HG03025 (cell line): ENCODE data around the gene TMEM256.
"Not testable (repeated sequence)": the region's sequence is repeated elsewhere in the genome, so short reads cannot be mapped to it uniquely, and the experiment has no call there.

Experiments used
- ATAC-seq: cut with Tn5 transposase; IDR thresholded peaks from one replicate; pipeline ENCODE4 v1.9.1; 2021; ENCODE audit warnings: mild to moderate bottlenecking, moderate library complexity; ENCODE audit not compliant: unreplicated experiment, low FRiP score

The TMEM256 gene

GRCh38 chr17:7389924-7390910 is 13.7 kb downstream of the TMEM256 start:
- ATAC-seq, result no peak

DNA sequence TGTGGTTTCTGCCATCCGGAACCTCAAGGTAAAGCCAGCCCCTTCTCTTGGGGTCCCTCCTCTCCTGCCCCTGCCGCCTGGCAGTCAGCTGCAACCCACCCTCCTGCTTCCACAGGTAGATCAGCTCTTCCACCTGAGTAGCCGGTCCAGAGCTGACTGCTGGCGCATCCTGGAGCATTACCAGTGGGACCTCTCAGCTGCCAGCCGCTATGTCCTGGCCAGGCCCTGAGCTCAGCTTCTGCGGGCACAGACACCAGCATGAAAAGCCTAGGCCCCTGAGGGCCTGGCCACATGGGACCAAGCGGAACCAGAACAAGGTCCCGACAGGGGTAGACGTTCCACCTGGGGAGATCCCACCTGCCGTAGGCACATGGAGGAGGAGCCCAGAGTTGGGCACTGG is 15.0 kb downstream of the TMEM256 start:
- ATAC-seq, result no peak

GRCh38 chr17:7384489-7385081 is 19.3 kb downstream of the TMEM256 start:
- ATAC-seq, result no peak

- no peak for ATAC-seq
These were observed 20.0 kb downstream of the TMEM256 start for GRCh38 chr17:7383742-7384488.

DNA sequence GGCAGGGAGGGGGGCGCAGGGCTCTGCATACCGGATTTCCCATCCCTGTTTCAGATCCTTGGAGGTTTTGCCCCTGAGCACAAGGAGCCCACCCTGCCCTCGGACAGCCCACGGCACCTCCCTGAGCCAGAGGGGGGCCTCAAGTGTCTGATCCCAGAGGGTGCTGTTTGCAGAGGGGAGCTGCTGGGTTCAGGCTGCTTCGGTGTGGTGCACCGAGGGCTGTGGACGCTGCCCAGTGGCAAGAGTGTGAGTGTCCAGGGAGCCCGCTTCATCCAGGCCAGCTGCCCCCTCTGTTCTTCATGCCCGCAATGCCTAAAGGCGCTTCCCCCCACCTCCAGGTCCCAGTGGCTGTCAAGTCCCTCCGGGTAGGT is 20.5 kb downstream of the TMEM256 start:
- no peak for ATAC-seq

- ATAC-seq, result no peak
These were observed 21.0 kb downstream of the TMEM256 start for GRCh38 chr17:7382901-7383300.

GRCh38 chr17:7380855-7381683 is 22.8 kb downstream of the TMEM256 start, which contains the start of gene TNK1:
TNK1 (plus strand) TSS chr17:7381089; CDS start chr17:7382927, 1,838 bp downstream.
- ATAC-seq, result no peak

DNA sequence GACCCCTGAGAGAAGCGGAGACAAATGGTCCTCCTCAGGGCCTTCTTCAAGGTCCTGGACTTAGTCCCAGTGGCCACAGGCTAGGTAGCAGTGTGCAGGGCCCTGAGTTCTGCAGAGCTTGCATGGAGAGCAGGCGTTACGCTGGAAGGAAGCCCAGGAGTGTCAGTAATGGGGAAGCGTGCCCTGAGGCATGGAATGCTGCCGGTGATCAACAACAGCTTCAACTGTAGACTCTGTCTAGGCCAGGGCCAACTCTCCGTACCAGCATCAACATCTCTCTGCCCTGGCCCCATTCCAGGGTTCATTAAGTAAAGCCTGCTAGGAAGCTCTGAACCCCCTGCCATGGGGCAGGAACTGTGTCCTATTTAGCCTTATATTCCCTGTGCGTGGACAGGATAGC is 23.6 kb downstream of the TMEM256 start:
- no peak for ATAC-seq

DNA sequence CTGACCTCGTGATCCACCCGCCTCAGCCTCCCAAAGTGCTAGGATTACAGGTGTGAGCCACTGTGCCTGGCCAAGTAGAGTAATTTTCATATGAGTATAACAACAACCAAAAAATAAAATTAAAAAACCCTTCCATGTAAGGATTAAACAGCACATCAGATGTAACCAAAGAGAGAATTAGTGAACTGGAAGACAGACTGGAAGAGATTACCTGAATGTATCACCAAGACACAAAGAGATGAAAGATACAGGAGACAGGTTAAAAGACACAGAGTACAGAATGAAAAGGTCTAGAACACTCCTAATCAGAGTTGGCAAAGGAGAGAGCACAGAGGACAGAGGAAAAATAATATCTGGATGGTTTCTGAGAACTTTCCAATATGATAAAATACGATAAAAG is 24.8 kb downstream of the TMEM256 start:
- ATAC-seq, result no peak

- ATAC-seq, result no peak
These were observed 29.5 kb downstream of the TMEM256 start for GRCh38 chr17:7374353-7374752.

GRCh38 chr17:7370853-7371252 is 33.0 kb downstream of the TMEM256 start:
- ATAC-seq, result no peak

DNA sequence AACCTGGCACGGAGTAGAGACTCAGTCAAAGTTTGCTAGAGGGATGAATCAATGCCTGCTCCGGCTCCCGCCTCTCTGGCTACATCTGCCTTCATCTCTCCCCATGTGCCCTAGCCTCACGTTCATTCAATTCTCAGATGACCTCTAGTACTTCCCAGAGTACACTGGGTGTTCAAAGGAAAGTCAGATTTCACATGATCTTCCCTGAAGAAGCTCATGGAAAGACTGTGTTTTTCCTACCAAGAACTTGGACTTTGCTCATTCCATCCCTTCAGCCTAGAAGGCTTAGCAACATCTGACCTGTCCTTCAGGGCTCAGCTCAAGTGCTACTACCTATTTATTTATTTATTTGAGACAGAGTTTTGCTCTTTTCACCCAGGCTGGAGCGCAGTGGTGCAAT is 34.1 kb downstream of the TMEM256 start:
- no peak for ATAC-seq

GRCh38 chr17:7368599-7368994 is 35.3 kb downstream of the TMEM256 start:
- not testable (repeated sequence) for ATAC-seq

DNA sequence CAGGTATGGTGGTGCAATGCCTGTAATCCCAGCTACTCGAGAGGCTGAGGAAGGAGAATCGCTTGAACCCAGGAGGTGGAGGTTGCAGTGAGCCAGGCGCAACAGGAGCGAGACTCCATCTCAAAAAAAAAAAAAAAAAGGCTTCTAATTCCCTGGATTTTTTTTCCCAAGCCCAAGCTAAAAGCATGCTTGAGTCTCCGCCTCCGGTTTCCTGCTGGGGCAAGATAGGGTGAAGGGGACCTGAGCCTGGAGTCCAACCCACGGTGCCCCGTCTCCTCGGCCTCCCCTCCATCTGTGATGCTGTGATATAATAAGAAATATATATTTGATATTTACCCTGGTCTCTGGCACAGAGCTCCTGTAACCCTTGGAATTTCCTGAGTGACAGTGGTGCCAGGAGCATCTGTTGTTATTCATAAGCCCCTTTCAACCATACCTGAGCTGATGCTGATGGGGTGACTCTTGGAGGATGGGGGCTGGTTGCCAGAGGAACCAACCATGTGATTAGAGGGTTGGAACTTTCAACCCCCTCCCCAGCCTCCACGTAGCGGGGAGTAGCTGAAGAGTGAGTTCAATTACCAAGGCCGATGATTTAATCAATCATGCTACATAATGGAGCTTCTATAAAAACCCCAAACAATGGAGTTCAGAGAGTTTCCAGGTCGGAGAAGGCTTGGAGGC is 35.8 kb downstream of the TMEM256 start:
- no peak for ATAC-seq

DNA sequence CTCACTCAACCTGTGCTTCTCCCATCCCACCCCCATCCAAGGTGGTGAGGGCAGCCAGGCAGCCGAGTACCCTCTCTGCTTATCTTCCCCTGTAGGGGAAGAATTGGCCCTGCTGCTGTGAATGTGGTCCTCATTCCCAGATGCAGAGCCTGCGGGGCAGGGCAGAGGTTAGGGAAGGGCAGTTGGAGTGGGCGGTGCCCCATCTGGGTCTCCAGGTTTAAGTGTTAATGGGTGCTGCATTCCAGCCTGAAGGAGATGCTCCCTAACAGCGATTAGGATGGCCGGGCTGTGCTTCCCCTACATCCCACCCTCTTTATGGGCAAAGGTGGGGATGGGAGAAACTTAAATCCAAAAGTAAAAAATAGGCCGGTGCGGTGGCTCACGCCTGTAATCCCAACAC is 36.8 kb downstream of the TMEM256 start:
- no peak for ATAC-seq

DNA sequence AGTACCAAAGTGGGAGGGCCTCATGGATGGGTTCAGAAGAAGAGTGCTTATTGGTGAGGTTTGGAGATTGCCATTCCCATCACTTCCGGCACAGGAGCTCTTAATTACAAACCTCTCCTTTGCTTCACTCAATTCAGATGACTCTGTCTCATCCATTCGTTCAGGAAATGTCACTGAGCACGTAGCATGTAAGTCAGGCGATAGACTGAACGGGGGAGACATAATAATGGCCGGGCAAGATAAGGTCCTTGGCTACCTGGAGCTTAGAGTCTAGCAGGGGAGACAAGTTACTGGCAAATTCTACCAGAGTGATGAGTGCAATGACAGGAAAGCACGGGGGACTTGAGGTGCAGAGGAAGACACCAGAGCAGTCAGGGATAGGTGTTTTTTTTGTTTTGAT is 37.9 kb downstream of the TMEM256 start:
- ATAC-seq, result not testable (repeated sequence)

DNA sequence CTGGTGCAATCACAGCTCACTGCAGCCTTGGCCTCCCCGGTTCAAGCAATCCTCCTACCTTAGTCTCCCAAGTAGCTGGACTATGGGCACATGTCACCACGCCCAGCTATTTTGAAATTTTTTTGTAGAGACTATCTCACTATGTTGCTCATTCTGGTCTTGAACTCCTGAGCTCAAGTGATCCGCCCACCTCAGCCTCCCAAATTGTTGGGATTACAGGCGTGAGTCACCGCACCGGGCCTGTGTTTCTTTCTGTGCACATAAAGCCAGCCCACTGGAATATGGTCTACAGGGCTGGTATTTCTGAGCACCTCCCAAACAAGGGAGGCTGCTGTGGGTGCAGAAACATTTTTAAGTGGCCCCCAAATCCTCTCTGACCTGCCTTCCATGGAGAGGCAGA is 40.6 kb downstream of the TMEM256 start:
- ATAC-seq, result no peak

GRCh38 chr17:7361906-7362305 is 42.0 kb downstream of the TMEM256 start:
- no peak for ATAC-seq

GRCh38 chr17:7357381-7357780 is 46.5 kb downstream of the TMEM256 start:
- ATAC-seq, result no peak

DNA sequence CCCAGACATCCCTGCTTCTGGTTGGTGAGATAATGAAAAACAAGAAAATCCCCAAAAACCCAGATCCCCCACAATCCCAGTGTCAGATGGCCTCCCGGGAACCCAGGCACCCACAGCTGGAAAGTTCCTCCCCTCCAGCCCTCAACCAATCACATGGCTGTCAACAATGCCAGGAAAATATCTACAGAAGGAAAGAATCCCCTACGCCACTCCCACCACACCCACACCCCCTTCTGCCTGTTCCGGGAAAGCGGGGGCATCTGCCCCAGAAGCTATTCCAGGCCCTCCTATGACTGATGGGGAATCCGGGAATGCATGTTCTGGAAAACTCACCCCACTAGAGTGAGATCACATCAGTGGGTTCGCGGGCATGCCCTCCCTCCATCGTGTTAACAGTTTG is 47.1 kb downstream of the TMEM256 start:
- ATAC-seq, result no peak
